ENCODE data around the gene CCDC185. TPM values are rescaled to one million over a fixed set of nuclear protein-coding genes. Genes with fewer than 3 reads are reported as not detected.

The CCDC185 gene
- not detected for total RNA-seq
- not detected for polyA plus RNA-seq
- long read RNA-seq, donor 1, result 0 reads
- long read RNA-seq, donor 2, result 0 reads
- long read RNA-seq, donor 3, result 0 reads
- long read RNA-seq, donor 4, result 0 reads
- long read RNA-seq, donor 5, result 0 reads
- long read RNA-seq, donor 6, result 0 reads
- long read RNA-seq, donor 7, result 0 reads
- long read RNA-seq, donor 8, result 0 reads
- long read RNA-seq, donor 9, result 0 reads
- long read RNA-seq, donor 10, result 0 reads

- Histone ChIP-seq H3K36me3 (no peaks in the 10 kb centered on the region), H3K9me3 (no peaks in the 10 kb centered on the region), H3K4me1 (peaks cover 0 to 15% (median 12%) of the 10 kb centered on the region in 4 donors), H3K4me3 (peak within 1 kb of the TSS; percentile 39 to 49 (median 44)), H3K27me3 (peaks cover 0 to 31% (median 9%) of the 10 kb centered on the region in 3 donors), H3K27ac (peak within 1 kb of the TSS in 1 of 5 donors; percentile 54)
- DNase-seq, result peak; percentile 40 to 46
- 19 to 49% (median 34%) methylated on average over 44 to 73 of the region's 73 CpGs for WGBS, 5 donors
- intact Hi-C loops (cut with DNase I; ENCODE audit: low total_unique reads), result no loop called here
- TF ChIP-seq POLR2AphosphoS5 (IDR thresholded peaks at IDR 0.05) (no peak), CTCF (IDR thresholded peaks at IDR 0.05) (no peak)
These were observed at the start of gene CCDC185 for GRCh38 chr1:223393275-223394214. CCDC185 (plus strand) TSS chr1:223393415; CDS start chr1:223393476, 61 bp downstream.

GRCh38 chr1:223343692-223344091, 49.5 kb upstream of the CCDC185 start:
- no peaks in the 10 kb centered on the region for H3K36me3 ChIP-seq
- H3K4me1 ChIP-seq, result peaks cover 7 to 44% (median 25%) of the 10 kb centered on the region in 4 donors
- TF ChIP-seq CTCF (IDR thresholded peaks at IDR 0.05) (no peak), POLR2AphosphoS5 (IDR thresholded peaks at IDR 0.05) (peak; percentile 10 to 84 (median 28))
- no peaks in the 10 kb centered on the region for H3K9me3 ChIP-seq
- peak; percentile 48 to 87 for DNase-seq
- no peak overlapping the region for H3K4me3 ChIP-seq
- intact Hi-C loops (cut with DNase I; ENCODE audit: low total_unique reads), result no loop called here
- H3K27me3 ChIP-seq, result no peaks in the 10 kb centered on the region
- H3K27ac ChIP-seq, result peak overlapping the region in 4 of 5 donors; percentile 46 to 74 (median 68)
- WGBS, 5 donors, result 12 to 28% (median 23%) methylated on average over 3 of the region's 3 CpGs

- DNase-seq, result peak; percentile 34 to 46
- no peaks in the 10 kb centered on the region for H3K36me3 ChIP-seq
- H3K4me1 ChIP-seq, result peaks cover 7 to 40% (median 25%) of the 10 kb centered on the region in 4 donors
- WGBS, 5 donors, result 46 to 59% (median 52%) methylated on average over 6 of the region's 6 CpGs
- intact Hi-C loops (cut with DNase I; ENCODE audit: low total_unique reads), result no loop called here
- H3K9me3 ChIP-seq, result no peaks in the 10 kb centered on the region
- no peak for TF ChIP-seq POLR2AphosphoS5 (IDR thresholded peaks at IDR 0.05)
- TF ChIP-seq POLR2A (IDR thresholded peaks at IDR 0.05), result no peak
- TF ChIP-seq CTCF (IDR thresholded peaks at IDR 0.05), result no peak
- no peak for TF ChIP-seq EP300 (IDR thresholded peaks at IDR 0.05)
- no peaks in the 10 kb centered on the region for H3K27me3 ChIP-seq
- no peak overlapping the region for H3K4me3 ChIP-seq
- peak overlapping the region; percentile 46 to 74 (median 65) for H3K27ac ChIP-seq
These were observed 48.7 kb upstream of the CCDC185 start for GRCh38 chr1:223344491-223344890.

- H3K36me3 ChIP-seq, result no peaks in the 10 kb centered on the region
- no peak for DNase-seq
- 69 to 76% (median 76%) methylated on average over 4 of the region's 4 CpGs for whole genome bisulfite sequencing, 5 donors
- H3K4me1 ChIP-seq, result peaks cover 7 to 44% (median 24%) of the 10 kb centered on the region in 4 donors
- TF ChIP-seq POLR2A (IDR thresholded peaks at IDR 0.05) (no peak), CTCF (IDR thresholded peaks at IDR 0.05) (peak in 1 of 7 experiments; percentile 26), EP300 (IDR thresholded peaks at IDR 0.05) (no peak)
- no peaks in the 10 kb centered on the region for H3K9me3 ChIP-seq
- no peaks in the 10 kb centered on the region for H3K27me3 ChIP-seq
- no peak overlapping the region for H3K27ac ChIP-seq
- intact Hi-C loops (cut with DNase I; ENCODE audit: low total_unique reads), result no loop called here
- no peak overlapping the region for H3K4me3 ChIP-seq
These were observed 47.5 kb upstream of the CCDC185 start for GRCh38 chr1:223345720-223346119.

All from stomach (tissue), 19 donors.